Measurements from ENCODE around the gene PLEKHF1.
A peak's percentile ranks its signal among the peaks of the same experiment; 100 is the strongest.

The PLEKHF1 gene

DNA sequence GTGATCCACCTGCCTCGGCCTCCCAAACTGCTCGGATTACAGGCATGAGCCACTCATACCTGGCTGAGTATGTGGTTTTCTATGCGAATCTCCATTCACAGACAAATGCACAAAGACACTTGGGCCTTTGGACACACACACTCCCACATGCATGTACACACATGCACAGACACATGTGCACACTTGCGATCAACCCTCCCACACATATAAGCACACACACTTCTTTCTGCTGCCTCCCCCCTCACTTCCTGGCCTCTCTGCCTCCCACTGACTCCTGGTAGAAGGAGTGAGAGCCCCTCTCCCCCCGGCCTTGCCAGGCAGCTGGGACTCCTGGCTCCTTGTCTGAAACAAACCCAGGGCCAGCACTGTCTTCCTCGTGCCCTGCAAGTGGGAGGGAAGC lies 29.3 kb upstream of the PLEKHF1 start:
- DNase-seq, result no peak

DNA sequence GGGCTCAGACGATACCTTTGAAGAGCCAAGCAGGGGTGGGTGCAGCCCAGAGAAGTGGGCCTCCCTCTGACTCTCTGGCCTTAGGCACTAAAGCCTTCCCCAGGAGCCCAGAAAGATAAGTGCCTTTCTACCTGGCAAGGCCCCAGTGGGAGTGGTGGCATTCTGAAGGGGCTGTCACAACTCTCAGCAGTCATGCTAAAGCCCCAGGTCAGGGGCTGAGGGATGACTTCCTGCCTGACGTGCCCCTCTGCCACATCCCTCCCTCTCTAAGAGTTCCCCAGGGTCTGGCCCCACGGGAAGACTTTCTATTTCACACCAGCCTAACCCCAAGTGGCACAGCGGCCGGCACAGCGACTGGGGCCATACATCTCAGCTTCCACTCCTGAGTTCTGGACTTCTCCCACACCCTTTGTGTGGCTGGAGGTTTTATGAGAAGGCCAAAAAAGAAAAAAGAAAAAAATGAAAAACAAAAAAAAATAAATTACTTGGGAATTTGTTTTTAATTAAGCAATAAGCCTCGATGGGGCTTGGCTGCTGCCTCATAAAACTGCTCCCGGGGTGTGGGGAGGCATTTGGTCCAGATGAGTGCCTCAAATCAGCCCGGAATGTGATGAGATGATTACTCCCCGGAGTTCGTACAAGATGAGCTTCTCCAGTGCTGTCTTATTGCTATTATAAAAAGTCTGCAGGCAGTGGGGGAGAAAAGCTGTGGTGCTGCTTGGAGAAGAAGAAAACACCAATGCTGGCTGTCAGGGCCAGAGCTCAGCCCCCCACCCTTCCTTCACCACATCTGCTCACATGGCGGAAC lies 28.5 kb upstream of the PLEKHF1 start:
- no peak for DNase-seq

- DNase-seq, result no peak
Measured at GRCh38 chr19:29639086-29639485, 26.2 kb upstream of the PLEKHF1 start.

DNA sequence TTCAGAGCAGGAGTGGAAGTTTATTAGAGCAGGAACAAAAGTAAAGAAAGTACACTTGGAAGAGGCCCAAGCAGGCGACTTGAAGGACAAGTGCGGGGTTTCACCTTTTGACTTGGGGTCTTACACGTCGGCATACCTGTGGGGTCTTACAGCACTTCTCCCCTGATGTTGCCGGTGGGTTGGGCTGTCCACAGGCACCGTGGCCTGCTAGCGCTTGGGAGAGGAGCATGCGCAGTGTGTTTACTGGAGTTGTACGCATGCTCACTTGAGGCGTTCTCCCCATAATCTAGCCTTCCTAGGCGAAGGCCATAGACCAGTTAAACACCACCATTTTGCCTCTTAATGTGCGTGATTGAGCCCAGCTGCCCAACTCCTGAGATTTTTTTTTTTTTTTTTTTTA lies 25.0 kb upstream of the PLEKHF1 start:
- DNase-seq, result no peak

DNA sequence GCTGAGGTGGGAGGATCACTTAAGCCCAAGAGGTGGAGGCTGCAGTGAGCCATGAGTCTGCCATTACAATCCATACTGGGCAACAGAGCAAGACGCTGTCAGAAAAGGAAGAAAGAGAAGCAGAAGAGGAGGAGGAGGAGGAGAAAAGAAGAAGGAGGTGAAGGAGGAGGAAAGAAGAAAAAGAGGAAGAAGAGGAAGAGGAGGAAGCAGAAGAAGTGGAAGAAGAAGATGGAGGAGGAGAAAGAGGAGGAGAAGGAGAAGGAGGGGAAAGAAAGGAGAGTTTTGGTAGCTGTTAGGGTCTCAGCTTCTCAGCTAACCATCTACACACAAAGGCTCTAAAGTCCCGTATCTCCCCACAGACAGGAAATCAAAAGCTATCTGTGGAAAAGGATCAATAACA lies 23.7 kb upstream of the PLEKHF1 start:
- DNase-seq, result no peak

- no peak for DNase-seq
Measured at GRCh38 chr19:29643361-29643935, 21.8 kb upstream of the PLEKHF1 start.

DNA sequence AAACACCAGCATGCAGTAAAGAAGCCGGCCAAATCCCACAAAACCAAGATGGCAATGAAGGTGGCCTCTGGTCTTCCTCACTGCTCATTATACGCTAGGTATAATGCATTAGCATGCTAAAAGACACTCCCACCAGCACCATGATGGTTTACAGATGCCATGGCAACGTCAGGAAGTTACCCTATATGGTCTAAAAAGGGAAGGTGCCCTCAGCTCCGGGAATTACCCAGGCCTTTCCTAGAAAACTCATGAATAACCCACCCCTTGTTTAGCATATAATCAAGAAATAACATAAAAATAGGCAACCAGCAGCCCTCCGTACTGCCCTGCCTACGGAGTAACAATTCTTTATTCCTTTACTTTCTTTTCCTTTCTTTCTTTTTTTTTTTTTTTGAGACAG lies 21.1 kb upstream of the PLEKHF1 start:
- DNase-seq, result no peak

GRCh38 chr19:29645491-29645867 lies 19.8 kb upstream of the PLEKHF1 start:
- DNase-seq, result no peak

DNA sequence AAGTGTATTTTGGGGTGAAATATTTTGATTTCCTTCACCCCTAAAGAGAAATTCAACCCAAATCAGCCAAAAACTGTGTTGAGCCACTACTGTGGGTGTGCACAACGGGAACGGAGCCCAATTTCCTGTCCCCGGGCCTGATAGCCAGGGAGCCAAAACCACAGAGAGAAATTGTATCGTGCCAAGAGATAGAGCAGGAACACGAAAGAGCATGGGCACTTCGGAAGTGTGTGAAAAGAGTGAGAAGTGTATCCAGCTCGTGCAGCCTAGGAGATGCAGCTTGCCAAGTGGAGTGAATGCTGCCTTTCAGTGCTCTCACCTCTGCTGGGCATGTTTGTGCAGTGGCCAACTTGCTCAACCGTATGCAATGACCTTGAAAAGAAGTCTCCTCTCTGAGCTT lies 19.4 kb upstream of the PLEKHF1 start:
- no peak for DNase-seq

- no peak for DNase-seq
Measured at GRCh38 chr19:29650772-29651387, 14.4 kb upstream of the PLEKHF1 start.

- DNase-seq, result no peak
Measured at GRCh38 chr19:29651622-29652394, 13.5 kb upstream of the PLEKHF1 start.

GRCh38 chr19:29653398-29653797 lies 11.9 kb upstream of the PLEKHF1 start:
- DNase-seq, result no peak

DNA sequence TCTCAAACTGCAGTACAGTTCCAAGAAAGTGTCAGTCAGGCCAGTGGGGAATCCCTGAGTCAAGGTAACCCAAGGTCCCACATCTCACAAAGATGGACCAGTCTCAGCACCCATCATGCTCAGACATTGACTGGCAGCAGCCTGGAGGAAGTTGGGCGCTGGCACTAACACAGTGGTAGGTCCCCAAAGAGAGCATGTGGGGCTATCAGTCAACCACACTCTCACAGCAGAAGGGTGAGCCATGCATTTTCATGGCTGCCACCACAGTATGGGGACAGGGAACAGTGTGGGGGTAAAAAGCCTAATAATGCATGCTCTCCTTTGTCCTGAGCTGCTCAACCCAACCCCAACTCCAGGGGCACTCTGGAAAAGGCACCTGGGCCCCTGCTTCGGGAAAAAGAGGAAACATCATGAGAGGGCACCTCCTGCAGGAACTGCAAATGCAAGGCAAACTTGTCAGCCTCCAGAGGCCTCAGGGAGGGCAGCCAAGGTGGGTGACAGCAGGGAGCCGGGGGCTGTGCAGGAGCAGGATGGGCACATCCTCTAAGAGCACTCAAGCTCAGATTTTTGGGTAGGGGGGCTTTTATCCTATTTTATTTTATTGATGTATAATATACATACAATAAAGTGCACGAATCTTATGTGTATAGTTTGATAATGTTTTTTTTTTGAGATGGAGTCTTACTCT lies 9.5 kb upstream of the PLEKHF1 start:
- no peak for DNase-seq

- DNase-seq, result no peak
Measured at GRCh38 chr19:29658221-29658991, 6.9 kb upstream of the PLEKHF1 start.

- DNase-seq, result no peak
Measured at GRCh38 chr19:29660835-29661234, 4.4 kb upstream of the PLEKHF1 start.

DNA sequence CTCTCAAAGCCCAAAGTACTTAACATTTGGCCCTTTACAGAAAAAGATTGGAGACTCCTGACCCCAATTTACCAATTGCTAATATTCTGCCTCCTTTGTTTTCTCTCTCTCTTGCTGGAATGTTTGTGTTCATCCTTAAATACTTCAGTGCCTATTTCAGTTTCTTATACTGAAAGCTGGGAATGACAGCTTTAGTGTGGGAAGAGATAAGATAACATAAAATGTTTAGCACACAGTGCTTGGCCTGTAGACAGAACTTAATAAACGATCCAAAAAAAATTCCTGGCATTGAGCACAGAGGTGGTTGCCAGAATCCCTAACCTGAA lies 3.0 kb upstream of the PLEKHF1 start:
- no peak for DNase-seq

DNA sequence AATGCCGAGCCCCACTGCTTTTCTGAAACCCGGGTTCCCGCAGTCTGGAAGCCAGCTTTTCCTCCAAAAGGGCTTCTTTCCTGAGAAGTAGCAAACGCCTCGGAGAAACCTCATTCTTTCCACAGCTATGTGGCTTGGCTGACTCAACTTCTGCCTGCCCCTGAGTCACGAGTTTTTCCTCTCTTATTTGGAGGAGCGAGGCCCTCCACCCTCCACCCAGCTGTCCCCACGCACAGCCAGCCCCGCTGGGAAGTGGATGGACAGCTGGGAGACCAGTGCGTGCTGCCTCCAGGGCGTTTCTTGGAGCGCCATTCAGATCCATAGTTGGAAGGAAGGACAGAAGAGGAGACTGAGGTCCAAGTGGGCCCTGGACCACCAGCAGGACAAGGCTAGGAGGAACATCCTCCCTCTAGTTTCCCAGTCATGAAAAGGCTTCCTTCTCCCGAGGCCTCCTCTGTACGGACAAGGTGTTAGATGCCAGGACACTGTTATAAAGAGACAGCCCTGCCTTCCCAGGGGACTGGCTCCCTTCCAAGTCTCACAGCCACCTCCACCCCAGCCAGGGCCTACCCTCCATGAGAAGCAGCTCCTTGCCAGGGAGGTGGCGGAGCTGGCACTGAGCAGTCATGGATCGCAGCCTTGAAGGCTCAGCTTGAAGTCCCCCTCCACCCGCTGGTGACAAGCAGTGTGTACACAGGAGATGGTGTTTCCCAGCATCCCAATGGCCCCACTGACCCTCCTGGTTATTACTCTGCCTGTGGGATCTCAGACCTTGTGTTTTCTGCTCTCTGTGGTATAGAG lies 2.5 kb upstream of the PLEKHF1 start:
- DNase-seq, result peak; percentile 86

- no peak for DNase-seq
Measured at GRCh38 chr19:29663861-29664752, 1.2 kb upstream of the PLEKHF1 start.

- no peak for DNase-seq
Measured at GRCh38 chr19:29664753-29665214, 477 bp upstream of the PLEKHF1 start.
